ENCODE results near the gene MYO15A.

DNA sequence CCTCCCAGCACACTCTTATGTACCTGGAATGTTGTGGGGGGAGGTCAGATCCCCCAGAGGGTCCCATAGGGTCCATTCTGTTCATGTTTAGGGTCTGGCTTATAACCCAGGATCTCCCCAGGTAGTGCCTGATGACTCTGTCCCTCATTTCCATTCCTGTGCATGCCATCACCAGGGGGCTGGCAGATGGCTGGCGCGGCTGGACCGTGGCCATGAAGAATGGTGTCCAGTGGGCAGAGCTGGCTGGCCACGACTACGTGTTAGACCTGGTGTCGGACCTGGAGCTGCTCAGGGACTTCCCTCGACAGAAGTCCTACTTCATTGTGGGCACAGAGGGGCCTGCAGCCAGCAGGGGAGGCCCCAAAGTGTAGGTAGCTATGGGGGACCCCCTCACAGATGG is 40.0 kb downstream of the MYO15A start:
- TF ChIP-seq CTCF (IDR thresholded peaks at IDR 0.05) (no peak), POLR2A (IDR thresholded peaks at IDR 0.05) (no peak), EP300 (IDR thresholded peaks at IDR 0.05) (no peak)
